Testis (tissue), 2 donors: Measurements from ENCODE around the gene PPFIBP1.

Experiments
- CTCF ChIP-seq, 3 experiments: fragments of 450-650 bp in 2 of 3; fragments of 200-600 bp in 1 of 3; sonication (generic) in 1 of 3; IDR thresholded peaks; one replicate each; pipeline ENCODE4 v1.5.1; 2016 to 2019; ENCODE audit warnings: antibody characterized with exemption in 3 of 3, mild to moderate bottlenecking in 2 of 3, moderate library complexity in 1 of 3
- POLR2A ChIP-seq: fragments of 450-650 bp; IDR thresholded peaks from one replicate; pipeline ENCODE4 v1.6.1; 2017; ENCODE audit warnings: antibody characterized with exemption, mild to moderate bottlenecking, moderate library complexity

- TF ChIP-seq CTCF (IDR thresholded peaks at IDR 0.05) (no peak), POLR2A (no peak)
Measured at GRCh38 chr12:27551172-27551840, 27.3 kb downstream of the PPFIBP1 start.
